HEK293T (cell line): ENCODE data around the gene ZC3H4.

ENCODE experiments used
- CTCF ChIA-PET: fragments of 350-600 bp; formaldehyde crosslinking; extraction: SDS; loops from one replicate; lab custom pipeline; 2021; ENCODE audit warnings: antibody characterized with exemption, inconsistent platforms; lab: Yijun Ruan, JAX
- POLR2A ChIA-PET: fragments of 350-600 bp; formaldehyde crosslinking; extraction: SDS; loops from one replicate; lab custom pipeline; 2020; ENCODE audit warnings: antibody characterized with exemption, inconsistent platforms; lab: Yijun Ruan, JAX
- DNase-seq: peaks from one replicate; pipeline ENCODE4 v3.0.0; 2012; ENCODE audit warnings: mixed read lengths; ENCODE audit errors: extremely low spot score
- ARNT ChIP-seq: fragments of 450-650 bp; IDR thresholded peaks from 2 replicates; pipeline ENCODE4 v1.6.1; 2017; ENCODE audit warnings: mild to moderate bottlenecking
- BHLHE40 ChIP-seq: fragments of 450-650 bp; IDR thresholded peaks from 2 replicates; pipeline ENCODE4 v1.6.1; 2016; ENCODE audit warnings: mild to moderate bottlenecking, moderate library complexity, borderline replicate concordance
- CTBP1 ChIP-seq: fragments of 450-650 bp; IDR thresholded peaks from 2 replicates; pipeline ENCODE4 v1.6.1; 2016; ENCODE audit warnings: borderline replicate concordance
- ELF4 ChIP-seq: fragments of 450-650 bp; IDR thresholded peaks from 2 replicates; pipeline ENCODE4 v1.6.1; 2017; ENCODE audit warnings: antibody characterized with exemption
- FOXA1 ChIP-seq: fragments of 450-650 bp; IDR thresholded peaks from 2 replicates; pipeline ENCODE4 v1.6.1; 2016; ENCODE audit warnings: mild to moderate bottlenecking
- FOXK2 ChIP-seq: fragments of 450-650 bp; IDR thresholded peaks from 2 replicates; pipeline ENCODE4 v1.6.1; 2016; ENCODE audit warnings: mild to moderate bottlenecking
- FOXM1 ChIP-seq: fragments of 450-650 bp; IDR thresholded peaks from 2 replicates; pipeline ENCODE4 v1.6.1; 2017; ENCODE audit warnings: mild to moderate bottlenecking, borderline replicate concordance
- HDGF ChIP-seq: fragments of 450-650 bp; IDR thresholded peaks from 2 replicates; pipeline ENCODE4 v1.6.1; 2017; ENCODE audit warnings: antibody characterized with exemption, borderline replicate concordance
- L3MBTL2 ChIP-seq: fragments of 450-650 bp; conservative IDR thresholded peaks from 2 replicates; pipeline ENCODE4 v1.6.1; 2016; ENCODE audit warnings: mild to moderate bottlenecking
- LEF1 ChIP-seq: fragments of 450-650 bp; IDR thresholded peaks from 2 replicates; pipeline ENCODE4 v1.6.1; 2017; ENCODE audit warnings: mild to moderate bottlenecking, borderline replicate concordance
- NFRKB ChIP-seq: fragments of 450-650 bp; IDR thresholded peaks from 2 replicates; pipeline ENCODE4 v1.6.1; 2016; ENCODE audit warnings: mild to moderate bottlenecking, moderate library complexity
- SP1 ChIP-seq: fragments of 450-650 bp; IDR thresholded peaks from 2 replicates; pipeline ENCODE4 v1.6.1; 2017
- SUZ12 ChIP-seq: fragments of 450-650 bp; IDR thresholded peaks from 2 replicates; pipeline ENCODE4 v1.6.1; 2016; ENCODE audit warnings: mild to moderate bottlenecking
- TARDBP ChIP-seq: fragments of 450-650 bp; IDR thresholded peaks from 2 replicates; pipeline ENCODE4 v1.6.1; 2016
- ZNF384 ChIP-seq: fragments of 450-650 bp; IDR thresholded peaks from 2 replicates; pipeline ENCODE4 v1.6.1; 2016
- TF ChIP-seq, protein P1 (sequence below): fragments of 450-650 bp; IDR thresholded peaks from 2 replicates; pipeline ENCODE4 v1.6.1; 2016

Gene ZC3H4

DNA sequence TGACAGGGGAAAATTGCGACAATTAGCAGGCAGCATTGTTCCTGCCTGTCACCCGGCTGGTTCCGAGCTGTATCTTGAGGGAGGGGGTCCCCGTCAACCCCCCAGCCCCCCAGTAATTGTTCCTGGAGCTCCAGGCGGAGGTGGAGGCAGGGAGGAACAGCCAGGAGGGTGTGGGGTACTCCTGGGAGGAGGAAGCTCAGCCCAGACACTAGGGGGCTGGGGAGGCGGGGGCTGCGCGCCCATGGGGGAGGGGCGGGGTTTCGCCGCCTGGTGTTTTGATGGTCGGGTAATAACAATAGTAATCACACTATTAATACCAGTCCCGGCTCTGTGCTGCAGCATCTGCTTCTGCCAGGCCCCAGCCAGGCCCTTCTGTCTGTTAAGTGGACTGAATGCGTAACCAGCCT lies 85.4 kb downstream of the ZC3H4 start:
- no peak for TF ChIP-seq BHLHE40
- TF ChIP-seq, protein P1, sequence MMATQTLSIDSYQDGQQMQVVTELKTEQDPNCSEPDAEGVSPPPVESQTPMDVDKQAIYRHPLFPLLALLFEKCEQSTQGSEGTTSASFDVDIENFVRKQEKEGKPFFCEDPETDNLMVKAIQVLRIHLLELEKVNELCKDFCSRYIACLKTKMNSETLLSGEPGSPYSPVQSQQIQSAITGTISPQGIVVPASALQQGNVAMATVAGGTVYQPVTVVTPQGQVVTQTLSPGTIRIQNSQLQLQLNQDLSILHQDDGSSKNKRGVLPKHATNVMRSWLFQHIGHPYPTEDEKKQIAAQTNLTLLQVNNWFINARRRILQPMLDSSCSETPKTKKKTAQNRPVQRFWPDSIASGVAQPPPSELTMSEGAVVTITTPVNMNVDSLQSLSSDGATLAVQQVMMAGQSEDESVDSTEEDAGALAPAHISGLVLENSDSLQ, result no peak
- no peak for TF ChIP-seq NFRKB
- TF ChIP-seq SUZ12, result no peak
- TF ChIP-seq TARDBP, result no peak
- no peak for TF ChIP-seq SP1
- TF ChIP-seq HDGF, result no peak
- no peak for TF ChIP-seq ZNF384
- no peak for TF ChIP-seq CTBP1
- TF ChIP-seq FOXA1, result no peak
- no peak for TF ChIP-seq LEF1
- no peak for TF ChIP-seq ELF4
- no peak for TF ChIP-seq FOXM1
- no peak for TF ChIP-seq ARNT
- no peak for TF ChIP-seq L3MBTL2
- no peak for TF ChIP-seq FOXK2
- no peak for DNase-seq
- ChIA-PET POLR2A (no interaction called here), CTCF (no interaction called here)

- DNase-seq, result no peak
- CTCF ChIA-PET, result no interaction called here
- TF ChIP-seq, protein P1, result no peak
- TF ChIP-seq L3MBTL2, result no peak
- TF ChIP-seq HDGF, result no peak
- TF ChIP-seq TARDBP, result no peak
- no peak for TF ChIP-seq FOXK2
- TF ChIP-seq ZNF384, result no peak
- TF ChIP-seq SP1, result no peak
- no peak for TF ChIP-seq BHLHE40
- TF ChIP-seq NFRKB, result no peak
- TF ChIP-seq LEF1, result no peak
- TF ChIP-seq ARNT, result no peak
- no peak for TF ChIP-seq FOXM1
- TF ChIP-seq SUZ12, result no peak
- no peak for TF ChIP-seq FOXA1
- TF ChIP-seq ELF4, result no peak
- POLR2A ChIA-PET, result no interaction called here
These were observed 85.9 kb downstream of the ZC3H4 start for GRCh38 chr19:47027586-47028088.

GRCh38 chr19:47026889-47027288 lies 86.7 kb downstream of the ZC3H4 start:
- CTCF ChIA-PET, result no interaction called here
- no peak for DNase-seq
- TF ChIP-seq ARNT (no peak), L3MBTL2 (no peak), FOXM1 (no peak), SUZ12 (no peak), LEF1 (no peak), FOXK2 (no peak), NFRKB (no peak), ELF4 (no peak), TARDBP (no peak), FOXA1 (no peak), HDGF (no peak), SP1 (no peak), ZNF384 (no peak), CTBP1 (no peak), BHLHE40 (no peak)
- TF ChIP-seq, protein P1, result no peak
- POLR2A ChIA-PET, result interaction anchor here (1.1 kb wide), 1 partner anchor 87 kb away, joined by 4 read pairs; the partner anchor contains the start of gene ZC3H4

- TF ChIP-seq ARNT, result no peak
- no peak for TF ChIP-seq CTBP1
- TF ChIP-seq SUZ12, result no peak
- TF ChIP-seq LEF1, result no peak
- TF ChIP-seq, protein P1, result no peak
- no peak for TF ChIP-seq FOXA1
- TF ChIP-seq HDGF, result no peak
- TF ChIP-seq FOXM1, result no peak
- no peak for TF ChIP-seq ELF4
- TF ChIP-seq FOXK2, result no peak
- TF ChIP-seq L3MBTL2, result no peak
- no peak for TF ChIP-seq NFRKB
- no peak for TF ChIP-seq BHLHE40
- TF ChIP-seq TARDBP, result no peak
- TF ChIP-seq ZNF384, result no peak
- CTCF ChIA-PET, result interaction anchor here (1.0 kb wide), 1 partner anchor 10 kb away, joined by 3 read pairs; no protein-coding TSS in a partner anchor
- DNase-seq, result no peak
- POLR2A ChIA-PET, result interaction anchor here (1.0 to 1.1 kb wide), 2 partner anchors 10 to 87 kb away, joined by 3 to 4 read pairs; partner anchors contain the start of gene ZC3H4
These were observed 87.4 kb downstream of the ZC3H4 start for GRCh38 chr19:47026156-47026555.

GRCh38 chr19:47024502-47024901 lies 89.1 kb downstream of the ZC3H4 start:
- ChIA-PET POLR2A (interaction anchor here (1.1 kb wide), 1 partner anchor 23 kb away, joined by 5 read pairs; no protein-coding TSS in a partner anchor), CTCF (no interaction called here)
- DNase-seq, result no peak
- TF ChIP-seq TARDBP, result no peak
- peak; percentile 39; the same call in 1 of the 2 replicates for TF ChIP-seq ZNF384

DNA sequence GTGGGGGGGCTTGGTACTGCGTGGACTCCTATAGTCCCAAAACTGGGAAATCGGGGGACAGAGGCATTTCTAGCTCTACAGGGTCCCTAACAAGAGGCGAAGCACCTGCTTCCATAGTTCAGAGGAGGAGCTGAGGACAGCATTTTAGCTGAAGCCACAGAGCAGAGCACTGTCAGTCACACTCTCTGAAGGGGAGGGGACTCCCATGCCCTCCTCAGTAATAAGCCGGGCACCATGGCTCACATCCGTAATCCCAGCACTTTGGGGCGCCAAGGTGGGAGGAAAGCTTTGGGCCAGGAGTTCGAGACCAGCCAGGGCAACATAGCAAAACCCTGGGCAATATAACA lies 90.2 kb downstream of the ZC3H4 start:
- DNase-seq, result no peak
- no peak for TF ChIP-seq HDGF
- no peak for TF ChIP-seq FOXM1
- no peak for TF ChIP-seq SUZ12
- TF ChIP-seq ZNF384, result no peak
- TF ChIP-seq L3MBTL2, result no peak
- no peak for TF ChIP-seq ELF4
- TF ChIP-seq FOXA1, result no peak
- TF ChIP-seq CTBP1, result no peak
- TF ChIP-seq NFRKB, result no peak
- TF ChIP-seq LEF1, result no peak
- TF ChIP-seq, protein P1, result no peak
- no peak for TF ChIP-seq SP1
- no peak for TF ChIP-seq TARDBP
- TF ChIP-seq BHLHE40, result no peak
- ChIA-PET CTCF (interaction anchor here (0.6 kb wide), 1 partner anchor 13 kb away, joined by 3 read pairs; no protein-coding TSS in a partner anchor), POLR2A (no interaction called here)
